ENCODE results near the gene THAP9. TPM values are rescaled to one million over a fixed set of nuclear protein-coding genes. Genes with fewer than 3 reads are reported as not detected.

The THAP9 gene
- polyA plus RNA-seq, 3 donors, result 1.4 to 1.9 (median 1.4) TPM

GRCh38 chr4:82934441-82934840 lies 33.9 kb downstream of the THAP9 start:
- Histone ChIP-seq H4K20me1 (ENCODE audit: insufficient read depth, low read length) (no peaks in the 10 kb centered on the region), H3K4me1 (ENCODE audit: control insufficient read depth in 1 of 2, insufficient read depth in 2 of 2, low read length in 2 of 2) (no peaks in the 10 kb centered on the region), H3K9ac (ENCODE audit: insufficient read depth, low read length, poor library complexity, severe bottlenecking) (no peak overlapping the region), H3K4me2 (replicated peaks; ENCODE audit: extremely low read depth, low read length, poor library complexity, severe bottlenecking) (no peak overlapping the region), H2AFZ (ENCODE audit: insufficient read depth, low read depth, low read length, poor library complexity, severe bottlenecking) (no peak overlapping the region), H3K27ac (ENCODE audit: low read depth in 1 of 2, low read length in 2 of 2) (no peak overlapping the region), H3K27me3 (ENCODE audit: control insufficient read depth in 2 of 2, insufficient read depth in 2 of 2, low read length in 2 of 2) (no peaks in the 10 kb centered on the region), H3K36me3 (replicated peaks in 1 of 2; ENCODE audit: control insufficient read depth in 1 of 2, insufficient read depth in 2 of 2, low read length in 2 of 2) (peaks cover 62 to 79% of the 10 kb centered on the region in 2 donors), H3K9me3 (replicated peaks in 1 of 2; ENCODE audit: control insufficient read depth in 1 of 2, insufficient read depth in 1 of 2, low read length in 2 of 2) (no peaks in the 10 kb centered on the region), H3K79me2 (ENCODE audit: insufficient read depth, low read length) (no peaks in the 10 kb centered on the region), H3K4me3 (replicated peaks in 1 of 3; ENCODE audit: low read depth in 2 of 3, low read length in 3 of 3) (no peak overlapping the region)
- Mint-ChIP-seq H3K36me3 (peaks cover 65 to 72% of the 10 kb centered on the region in 2 donors), H3K9me3 (no peaks in the 10 kb centered on the region), H3K27me3 (ENCODE audit: low read depth in 3 of 3) (no peaks in the 10 kb centered on the region), H3K4me1 (peaks cover 1% of the 10 kb centered on the region), H3K4me3 (no peak overlapping the region), H3K27ac (peak overlapping the region in 1 of 7 donors; percentile 5)
- DNase-seq, result no peak
- no peak for TF ChIP-seq CTCF (IDR thresholded peaks at IDR 0.05)
- intact Hi-C loops (cut with micrococcal nuclease), result loop anchor here in 1 of 2 donors (10.0 kb wide), 1 partner anchor 90 kb away; no protein-coding TSS in a partner anchor

GRCh38 chr4:82939414-82939813 lies 38.9 kb downstream of the THAP9 start:
- Histone ChIP-seq H3K79me2 (ENCODE audit: insufficient read depth, low read length) (no peaks in the 10 kb centered on the region), H3K36me3 (replicated peaks in 1 of 2; ENCODE audit: control insufficient read depth in 1 of 2, insufficient read depth in 2 of 2, low read length in 2 of 2) (peaks cover 66 to 95% of the 10 kb centered on the region in 2 donors)
- peak overlapping the region in 1 of 7 donors; percentile 47 for H3K27ac Mint-ChIP-seq

More at GRCh38 chr4:82939414-82939813, 38.9 kb downstream of the THAP9 start:
- peaks cover 69 to 70% of the 10 kb centered on the region in 2 donors for H3K36me3 Mint-ChIP-seq
- H3K4me1 Mint-ChIP-seq, result no peaks in the 10 kb centered on the region
- Histone ChIP-seq H3K9ac (ENCODE audit: insufficient read depth, low read length, poor library complexity, severe bottlenecking) (no peak overlapping the region), H3K4me2 (replicated peaks; ENCODE audit: extremely low read depth, low read length, poor library complexity, severe bottlenecking) (no peak overlapping the region), H2AFZ (ENCODE audit: insufficient read depth, low read depth, low read length, poor library complexity, severe bottlenecking) (no peak overlapping the region), H3K4me1 (ENCODE audit: control insufficient read depth in 1 of 2, insufficient read depth in 2 of 2, low read length in 2 of 2) (no peaks in the 10 kb centered on the region), H3K9me3 (replicated peaks in 1 of 2; ENCODE audit: control insufficient read depth in 1 of 2, insufficient read depth in 1 of 2, low read length in 2 of 2) (no peaks in the 10 kb centered on the region), H3K27ac (ENCODE audit: low read depth in 1 of 2, low read length in 2 of 2) (no peak overlapping the region), H3K4me3 (replicated peaks in 1 of 3; ENCODE audit: low read depth in 2 of 3, low read length in 3 of 3) (no peak overlapping the region), H4K20me1 (ENCODE audit: insufficient read depth, low read length) (no peaks in the 10 kb centered on the region), H3K27me3 (ENCODE audit: control insufficient read depth in 2 of 2, insufficient read depth in 2 of 2, low read length in 2 of 2) (no peaks in the 10 kb centered on the region)
- intact Hi-C loops (cut with micrococcal nuclease), result loop anchor here in 1 of 2 donors (10.0 kb wide), 1 partner anchor 95 kb away; no protein-coding TSS in a partner anchor
- TF ChIP-seq CTCF (IDR thresholded peaks at IDR 0.05), result no peak
- H3K4me3 Mint-ChIP-seq, result no peak overlapping the region
- H3K27me3 Mint-ChIP-seq (ENCODE audit: low read depth in 3 of 3), result no peaks in the 10 kb centered on the region
- no peaks in the 10 kb centered on the region for H3K9me3 Mint-ChIP-seq
- no peak for DNase-seq
- no CpG with 5 or more reads among the region's 2 CpGs for WGBS (ENCODE audit: insufficient coverage)
